ENCODE measurements around the gene FUT8. TPM values are rescaled to one million over a fixed set of nuclear protein-coding genes. Genes with fewer than 3 reads are reported as not detected.

FUT8 gene
- total RNA-seq, 1 donor from 2014 or later: 44.3 TPM

GRCh38 chr14:65574611-65575010 lies 162.1 kb downstream of the FUT8 start:
- Histone ChIP-seq H3K4me3 (ENCODE audit: low read depth, low read length) (no peak overlapping the region), H3K27me3 (ENCODE audit: control insufficient read depth, insufficient read depth, low read length) (no peaks in the 10 kb centered on the region), H3K36me3 (ENCODE audit: control insufficient read depth, insufficient read depth, low read length) (peaks cover 1% of the 10 kb centered on the region)
- TF ChIP-seq CTCF (IDR thresholded peaks at IDR 0.05; ENCODE audit: insufficient read depth, low read length, poor library complexity, severe bottlenecking): no peak
- no peak for DNase-seq (ENCODE audit: low read depth)

GRCh38 chr14:65575389-65575788 lies 162.9 kb downstream of the FUT8 start:
- no peak for TF ChIP-seq CTCF (IDR thresholded peaks at IDR 0.05; ENCODE audit: insufficient read depth, low read length, poor library complexity, severe bottlenecking)
- DNase-seq (ENCODE audit: low read depth): no peak
- no peak overlapping the region for H3K4me3 ChIP-seq (ENCODE audit: low read depth, low read length)

GRCh38 chr14:65580973-65581372 lies 168.4 kb downstream of the FUT8 start:
- no peaks in the 10 kb centered on the region for H3K36me3 ChIP-seq (ENCODE audit: control insufficient read depth, insufficient read depth, low read length)
- no peak overlapping the region for H3K4me3 ChIP-seq (ENCODE audit: low read depth, low read length)
- TF ChIP-seq CTCF (IDR thresholded peaks at IDR 0.05; ENCODE audit: insufficient read depth, low read length, poor library complexity, severe bottlenecking): no peak
- DNase-seq (ENCODE audit: low read depth): no peak
- no peaks in the 10 kb centered on the region for H3K27me3 ChIP-seq (ENCODE audit: control insufficient read depth, insufficient read depth, low read length)

More at GRCh38 chr14:65575389-65575788, 162.9 kb downstream of the FUT8 start:
- Histone ChIP-seq H3K36me3 (ENCODE audit: control insufficient read depth, insufficient read depth, low read length) (peaks cover 1% of the 10 kb centered on the region), H3K27me3 (ENCODE audit: control insufficient read depth, insufficient read depth, low read length) (no peaks in the 10 kb centered on the region)

- no peak for TF ChIP-seq CTCF (IDR thresholded peaks at IDR 0.05; ENCODE audit: insufficient read depth, low read length, poor library complexity, severe bottlenecking)
- DNase-seq (ENCODE audit: low read depth): no peak
- Histone ChIP-seq H3K4me3 (ENCODE audit: low read depth, low read length) (no peak overlapping the region), H3K36me3 (ENCODE audit: control insufficient read depth, insufficient read depth, low read length) (no peaks in the 10 kb centered on the region), H3K27me3 (ENCODE audit: control insufficient read depth, insufficient read depth, low read length) (no peaks in the 10 kb centered on the region)
Measured at GRCh38 chr14:65581378-65581777, 168.8 kb downstream of the FUT8 start.

GRCh38 chr14:65581799-65582198 lies 169.3 kb downstream of the FUT8 start:
- TF ChIP-seq CTCF (IDR thresholded peaks at IDR 0.05; ENCODE audit: insufficient read depth, low read length, poor library complexity, severe bottlenecking): no peak

GRCh38 chr14:65585216-65585615 lies 172.7 kb downstream of the FUT8 start:
- no peaks in the 10 kb centered on the region for H3K27me3 ChIP-seq (ENCODE audit: control insufficient read depth, insufficient read depth, low read length)
- no peaks in the 10 kb centered on the region for H3K36me3 ChIP-seq (ENCODE audit: control insufficient read depth, insufficient read depth, low read length)
- H3K4me3 ChIP-seq (ENCODE audit: low read depth, low read length): no peak overlapping the region
- TF ChIP-seq CTCF (IDR thresholded peaks at IDR 0.05; ENCODE audit: insufficient read depth, low read length, poor library complexity, severe bottlenecking): no peak
- DNase-seq (ENCODE audit: low read depth): no peak

More at GRCh38 chr14:65581799-65582198, 169.3 kb downstream of the FUT8 start:
- no peak for DNase-seq (ENCODE audit: low read depth)
- Histone ChIP-seq H3K4me3 (ENCODE audit: low read depth, low read length) (no peak overlapping the region), H3K27me3 (ENCODE audit: control insufficient read depth, insufficient read depth, low read length) (no peaks in the 10 kb centered on the region), H3K36me3 (ENCODE audit: control insufficient read depth, insufficient read depth, low read length) (no peaks in the 10 kb centered on the region)
